ENCODE data around the gene ALDOA. TPM values are rescaled to one million over a fixed set of nuclear protein-coding genes. Genes with fewer than 3 reads are reported as not detected.

ALDOA gene
- polyA plus RNA-seq, 1 experiment: 1,788 TPM

GRCh38 chr16:30065943-30066760 is 592 bp downstream of the ALDOA start:
- no peak for TF ChIP-seq CTCF (IDR thresholded peaks at IDR 0.05; ENCODE audit: insufficient read depth, low read depth, low read length)
- peaks cover 35% of the 10 kb centered on the region for H3K36me3 ChIP-seq (ENCODE audit: control insufficient read depth, insufficient read depth, low read length)
- H3K27me3 ChIP-seq (ENCODE audit: control insufficient read depth, insufficient read depth, low read length): no peaks in the 10 kb centered on the region
- peak overlapping the region; percentile 99 for H3K4me3 ChIP-seq (ENCODE audit: low read depth, low read length)
- ChIA-PET CTCF (interaction anchor here (1.0 to 2.0 kb wide), 6 partner anchors 9 to 254 kb away, joined by 3 to 10 read pairs (median 4); partner anchors contain the start of genes PRRT2 and TBX6), POLR2A (interaction anchor here (0.6 to 1.3 kb wide), 7 partner anchors 9 to 249 kb away, joined by 3 to 33 read pairs (median 4); partner anchors contain the start of gene TBX6)
- no peak for DNase-seq (ENCODE audit: low read depth)

- CTCF ChIA-PET: interaction anchor here (1.0 to 2.0 kb wide), 5 partner anchors 10 to 46 kb away, joined by 3 to 10 read pairs (median 4); partner anchors contain the start of gene TBX6
Observed at GRCh38 chr16:30066761-30067583, 1.4 kb downstream of the ALDOA start.

GRCh38 chr16:30067584-30067916 is 2.0 kb downstream of the ALDOA start:
- H3K27me3 ChIP-seq (ENCODE audit: control insufficient read depth, insufficient read depth, low read length): no peaks in the 10 kb centered on the region
- H3K36me3 ChIP-seq (ENCODE audit: control insufficient read depth, insufficient read depth, low read length): peaks cover 42% of the 10 kb centered on the region
- CTCF ChIA-PET: interaction anchor here (1.2 kb wide), 1 partner anchor 9 kb away, joined by 3 read pairs; no protein-coding TSS in a partner anchor
- no peak for TF ChIP-seq CTCF (IDR thresholded peaks at IDR 0.05; ENCODE audit: insufficient read depth, low read depth, low read length)
- H3K4me3 ChIP-seq (ENCODE audit: low read depth, low read length): peak overlapping the region; percentile 99
- DNase-seq (ENCODE audit: low read depth): no peak
- POLR2A ChIA-PET: no interaction called here

More at GRCh38 chr16:30066761-30067583, 1.4 kb downstream of the ALDOA start:
- peak overlapping the region; percentile 99 for H3K4me3 ChIP-seq (ENCODE audit: low read depth, low read length)
- H3K36me3 ChIP-seq (ENCODE audit: control insufficient read depth, insufficient read depth, low read length): peaks cover 40% of the 10 kb centered on the region
- TF ChIP-seq CTCF (IDR thresholded peaks at IDR 0.05; ENCODE audit: insufficient read depth, low read depth, low read length): no peak
- no peak for DNase-seq (ENCODE audit: low read depth)
- H3K27me3 ChIP-seq (ENCODE audit: control insufficient read depth, insufficient read depth, low read length): no peaks in the 10 kb centered on the region
- POLR2A ChIA-PET: interaction anchor here (0.7 kb wide), 1 partner anchor 10 kb away, joined by 3 read pairs; no protein-coding TSS in a partner anchor

GRCh38 chr16:30068333-30068732 is 2.8 kb downstream of the ALDOA start:
- TF ChIP-seq CTCF (IDR thresholded peaks at IDR 0.05; ENCODE audit: insufficient read depth, low read depth, low read length): no peak
- ChIA-PET POLR2A (no interaction called here), CTCF (interaction anchor here (2.9 kb wide), 1 partner anchor 23 kb away, joined by 14 read pairs; the partner anchor contains the start of gene TBX6)
- peak overlapping the region; percentile 24; the same call in 1 of the 2 replicates for H3K4me3 ChIP-seq (ENCODE audit: low read depth, low read length)
- H3K27me3 ChIP-seq (ENCODE audit: control insufficient read depth, insufficient read depth, low read length): no peaks in the 10 kb centered on the region
- DNase-seq (ENCODE audit: low read depth): no peak
- H3K36me3 ChIP-seq (ENCODE audit: control insufficient read depth, insufficient read depth, low read length): peaks cover 42% of the 10 kb centered on the region
